Sigmoid colon (tissue), 7 donors: ENCODE results near the gene SLC38A8. TPM values are rescaled to one million over a fixed set of nuclear protein-coding genes. Genes with fewer than 3 reads are reported as not detected.
A peak's percentile ranks its signal among the peaks of the same experiment; 100 is the strongest.

Experiments
- DNase-seq: peaks from one replicate; pipeline ENCODE4 v3.0.0-alpha.2; 2019
- H3K27ac ChIP-seq, 4 donors: fragments of 200-600 bp; sonication (generic); one replicate each; pipeline ENCODE4 v1.5.1; 2016 to 2019; ENCODE audit warnings: mild to moderate bottlenecking in 1 of 4
- H3K27me3 ChIP-seq, 3 donors: fragments of 200-600 bp; sonication (generic); one replicate each; pipeline ENCODE4 v1.5.1; 2019; ENCODE audit warnings: mild to moderate bottlenecking in 1 of 3
- H3K36me3 ChIP-seq, 4 donors: fragments of 200-600 bp; sonication (generic); one replicate each; pipeline ENCODE4 v1.5.1; 2016 to 2019
- H3K4me1 ChIP-seq, 4 donors: fragments of 200-600 bp; sonication (generic); one replicate each; pipeline ENCODE4 v1.5.1; 2017 to 2019
- H3K4me3 ChIP-seq, 4 donors: fragments of 200-600 bp; sonication (generic); one replicate each; pipeline ENCODE4 v1.5.1; 2017 to 2019; ENCODE audit warnings: mild to moderate bottlenecking in 2 of 4, moderate library complexity in 1 of 4
- H3K9me3 ChIP-seq, 4 donors: fragments of 200-600 bp in 3 of 4; sonication (generic) in 3 of 4; one replicate each; pipeline versions ENCODE4 v1.5.1 to v1.6.1; 2013 to 2019
- CTCF ChIP-seq, 4 experiments: fragments of 450-650 bp in 3 of 4; fragments of 200-600 bp in 1 of 4; IDR thresholded peaks; one replicate each; pipeline ENCODE4 v1.5.1; 2016 to 2019; ENCODE audit warnings: antibody characterized with exemption in 4 of 4, mild to moderate bottlenecking in 3 of 4, moderate library complexity in 2 of 4
- EP300 ChIP-seq, 4 donors: sonication (generic); formaldehyde crosslinking; IDR thresholded peaks; one replicate each; pipeline ENCODE4 v1.6.1; 2017; ENCODE audit warnings: antibody characterized with exemption in 4 of 4
- POLR2A ChIP-seq, 2 donors: fragments of 450-650 bp; IDR thresholded peaks; one replicate each; pipeline ENCODE4 v1.6.1; 2016; ENCODE audit warnings: antibody characterized with exemption in 2 of 2, mild to moderate bottlenecking in 2 of 2, moderate library complexity in 2 of 2
- POLR2AphosphoS5 ChIP-seq, 4 donors: sonication (generic); formaldehyde crosslinking; IDR thresholded peaks; one replicate each; pipeline ENCODE4 v1.6.1; 2017; ENCODE audit warnings: antibody characterized with exemption in 4 of 4
- WGBS, 2 donors: extraction: QIAGEN DNeasy Blood & Tissue Kit; methylation state at CpG; one replicate each; pipeline ENCODE4 v1.1.7; 2013; 5-methylcytosine and 5-hydroxymethylcytosine counted together
- intact Hi-C: fragments of 100-400 bp; cut with DNase I; formaldehyde crosslinking; loops from one replicate; pipeline ENCODE4 v1.15.1; 2023
- polyA plus RNA-seq, 3 donors: library from polyadenylated mRNA; stranded (reverse); fragments of 200-250 nt; gene quantifications; one replicate each; pipeline ENCODE4 v1.2.3, GENCODE V29; 2013
- total RNA-seq, 4 donors: library from RNA; depleted of rRNA; stranded (reverse); fragments of >200 nt; gene quantifications; one replicate each; pipeline ENCODE4 v1.1.0, GENCODE V29; 2016
- donor health status: healthy with polysubstance abuse.
- donor health status: Bipolar disorder and iron deficiency.
- donor health status: healthy.

SLC38A8 gene
- total and polyA plus RNA-seq, 7 donors = not detected

DNA sequence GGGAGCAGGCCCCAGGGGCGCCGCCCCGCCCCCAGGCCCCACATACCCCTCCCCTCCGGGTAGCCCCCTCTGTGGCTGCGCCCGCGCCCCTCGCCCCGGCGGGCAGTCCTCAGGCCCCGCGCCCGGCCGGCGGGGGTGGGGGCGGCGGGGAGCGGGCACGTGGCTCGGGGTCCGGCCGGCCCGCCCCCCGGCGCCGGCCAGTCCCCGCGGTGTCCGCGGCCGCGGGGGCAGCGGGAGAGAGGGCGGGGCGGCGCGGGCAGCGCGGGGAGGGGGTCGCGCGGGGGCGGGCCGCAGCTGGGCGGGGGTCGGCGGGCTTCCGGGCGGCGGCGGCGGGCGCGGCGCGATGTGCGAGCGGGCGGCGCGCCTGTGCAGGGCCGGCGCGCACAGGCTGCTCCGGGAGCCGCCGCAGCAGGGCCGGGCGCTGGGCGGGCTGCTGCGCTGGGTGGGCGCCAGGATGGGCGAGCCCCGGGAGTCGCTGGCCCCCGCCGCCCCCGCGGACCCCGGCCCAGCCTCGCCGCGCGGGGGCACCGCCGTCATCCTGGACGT lies 74.2 kb downstream of the SLC38A8 start:
- H3K27ac ChIP-seq = no peak overlapping the region
- peaks cover 8 to 18% (median 13%) of the 10 kb centered on the region in 3 donors for H3K27me3 ChIP-seq
- H3K9me3 ChIP-seq = no peaks in the 10 kb centered on the region
- H3K4me1 ChIP-seq = peaks cover 0 to 10% (median 4%) of the 10 kb centered on the region in 4 donors
- peaks cover 0 to 23% (median under 1%) of the 10 kb centered on the region in 4 donors for H3K36me3 ChIP-seq
- DNase-seq = no peak
- 1 to 2% methylated on average over 87 of the region's 87 CpGs for WGBS, 2 donors
- H3K4me3 ChIP-seq = peak overlapping the region in 3 of 4 donors; percentile 32 to 51 (median 48)
- TF ChIP-seq POLR2AphosphoS5 (IDR thresholded peaks at IDR 0.05) = no peak
- TF ChIP-seq EP300 (IDR thresholded peaks at IDR 0.05) = no peak
- TF ChIP-seq CTCF (IDR thresholded peaks at IDR 0.05) = no peak
- no peak for TF ChIP-seq POLR2A (IDR thresholded peaks at IDR 0.05)
- intact Hi-C loops = loop anchor here (5.0 kb wide), 1 partner anchor 224 kb away; the partner anchor contains the start of gene ADAD2

GRCh38 chr16:83967838-83968305 lies 74.7 kb downstream of the SLC38A8 start, which contains the start of gene NECAB2:
Gene NECAB2, plus strand, starts transcription at chr16:83968244. Its CDS starts 405 bp downstream, at chr16:83968649.
- intact Hi-C loops = loop anchor here (5.0 kb wide), 1 partner anchor 224 kb away; the partner anchor contains the start of gene ADAD2
- Histone ChIP-seq H3K4me3 (peak within 1 kb of the TSS in 3 of 4 donors; percentile 32 to 51 (median 48)), H3K27ac (no peak within 1 kb of the TSS), H3K27me3 (peaks cover 8 to 18% (median 13%) of the 10 kb centered on the region in 3 donors), H3K36me3 (peaks cover 0 to 28% (median 3%) of the 10 kb centered on the region in 4 donors), H3K9me3 (no peaks in the 10 kb centered on the region), H3K4me1 (peaks cover 0 to 10% (median 4%) of the 10 kb centered on the region in 4 donors)
- TF ChIP-seq CTCF (IDR thresholded peaks at IDR 0.05) (peak in 1 of 4 experiments; percentile 61), POLR2A (IDR thresholded peaks at IDR 0.05) (no peak)
- DNase-seq = no peak
- WGBS, 2 donors = 10 to 14% methylated on average over 35 of the region's 35 CpGs

GRCh38 chr16:83967091-83967490 lies 75.5 kb downstream of the SLC38A8 start:
- WGBS, 2 donors = 36 to 83% methylated on average over 2 of the region's 2 CpGs
- H3K4me1 ChIP-seq = peaks cover 0 to 10% (median 4%) of the 10 kb centered on the region in 4 donors
- H3K9me3 ChIP-seq = no peaks in the 10 kb centered on the region
- no peak overlapping the region for H3K4me3 ChIP-seq
- no peak overlapping the region for H3K27ac ChIP-seq
- H3K36me3 ChIP-seq = peaks cover 0 to 36% (median 4%) of the 10 kb centered on the region in 4 donors
- no peak for TF ChIP-seq CTCF (IDR thresholded peaks at IDR 0.05)
- no peak for TF ChIP-seq POLR2A (IDR thresholded peaks at IDR 0.05)
- TF ChIP-seq POLR2AphosphoS5 (IDR thresholded peaks at IDR 0.05) = no peak
- TF ChIP-seq EP300 (IDR thresholded peaks at IDR 0.05) = no peak
- no peak for DNase-seq
- H3K27me3 ChIP-seq = peaks cover 8 to 18% (median 13%) of the 10 kb centered on the region in 3 donors
- intact Hi-C loops = loop anchor here (5.0 kb wide), 1 partner anchor 225 kb away; the partner anchor contains the start of gene ADAD2

DNA sequence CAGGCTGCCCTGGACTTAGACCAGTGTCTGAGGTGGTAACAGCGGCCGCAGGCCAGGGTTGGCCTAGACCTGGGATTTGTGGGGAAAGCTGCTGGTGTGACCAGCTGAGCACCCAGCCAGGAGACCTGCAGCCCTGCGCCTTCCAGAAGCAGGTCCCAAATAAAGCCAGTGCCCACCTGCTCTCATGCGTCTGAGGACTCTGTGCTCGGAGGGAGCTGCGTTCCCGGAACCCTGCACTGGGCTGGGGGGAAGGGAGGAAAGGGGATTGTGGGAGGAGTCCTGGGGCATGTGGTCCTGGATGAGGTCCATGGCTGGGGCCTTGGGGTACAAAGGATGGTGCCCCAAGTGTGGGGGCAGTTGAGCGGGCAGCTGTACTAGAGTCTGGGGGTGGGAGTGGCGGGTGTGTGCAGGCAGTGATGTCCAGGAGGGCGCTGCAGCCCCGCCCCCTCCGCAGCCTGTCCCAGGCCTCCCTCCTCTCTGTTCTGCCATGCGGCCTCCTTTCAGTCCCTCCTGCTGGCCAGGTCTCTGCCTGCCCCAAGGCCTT lies 76.4 kb downstream of the SLC38A8 start:
- Histone ChIP-seq H3K9me3 (no peaks in the 10 kb centered on the region), H3K4me1 (peaks cover 0 to 10% (median 4%) of the 10 kb centered on the region in 4 donors), H3K27ac (no peak overlapping the region), H3K36me3 (peaks cover 0 to 45% (median 4%) of the 10 kb centered on the region in 4 donors), H3K4me3 (no peak overlapping the region), H3K27me3 (peaks cover 8 to 18% (median 13%) of the 10 kb centered on the region in 3 donors)
- no peak for DNase-seq
- intact Hi-C loops = loop anchor here (5.0 kb wide), 1 partner anchor 226 kb away; the partner anchor contains the start of gene ADAD2
- TF ChIP-seq EP300 (IDR thresholded peaks at IDR 0.05) = no peak
- no peak for TF ChIP-seq CTCF (IDR thresholded peaks at IDR 0.05)
- TF ChIP-seq POLR2AphosphoS5 (IDR thresholded peaks at IDR 0.05) = no peak
- TF ChIP-seq POLR2A (IDR thresholded peaks at IDR 0.05) = no peak
- 92% methylated on average over 13 of the region's 13 CpGs for WGBS, 2 donors
